WTC11 (cell line): ENCODE data around the gene STAC2. TPM values are rescaled to one million over a fixed set of nuclear protein-coding genes. Genes with fewer than 3 reads are reported as not detected.

ENCODE experiments used
- ATAC-seq: fragments of 200-7000 bp; cut with Tn5 transposase; 2 replicates; pipeline ENCODE4 v1.10.0; 2021; ENCODE audit warnings: mild to moderate bottlenecking, moderate library complexity
- CTCF ChIA-PET: fragments of 300-600 bp; sonication (Branson Sonifier 250); formaldehyde crosslinking; loops from one replicate; lab custom pipeline; 2021; ENCODE audit warnings: antibody characterized with exemption; lab: Charles Lee
- POLR2A ChIA-PET: fragments of 350-600 bp; sonication (Branson Sonifier 250); formaldehyde crosslinking; loops from one replicate; lab custom pipeline; 2021; ENCODE audit warnings: antibody characterized with exemption; lab: Charles Lee
- DNase-seq: peaks from one replicate; pipeline ENCODE4 v3.0.0; 2021; ENCODE audit warnings: low spot score
- H3K27ac Mint-ChIP-seq: 2 replicates; pipeline ENCODE4 v1.8.0; 2021; ENCODE audit warnings: mixed read lengths
- H3K27me3 Mint-ChIP-seq: 2 replicates; pipeline ENCODE4 v1.8.0; 2021; ENCODE audit warnings: low read depth, mild to moderate bottlenecking, moderate library complexity, mixed read lengths
- H3K36me3 Mint-ChIP-seq: 2 replicates; pipeline ENCODE4 v1.8.0; 2021; ENCODE audit warnings: mixed read lengths
- H3K4me1 Mint-ChIP-seq: 2 replicates; pipeline ENCODE4 v1.8.0; 2022; ENCODE audit warnings: mixed read lengths
- H3K4me3 Mint-ChIP-seq: 2 replicates; pipeline ENCODE4 v1.8.0; 2021; ENCODE audit warnings: mild to moderate bottlenecking, moderate library complexity, mixed read lengths
- H3K9me3 Mint-ChIP-seq: 2 replicates; pipeline ENCODE4 v1.8.0; 2021; ENCODE audit warnings: mixed read lengths
- ATF1 ChIP-seq: sonication (generic); formaldehyde crosslinking; IDR thresholded peaks from 2 replicates; pipeline ENCODE4 v1.8.1; 2023; ENCODE audit warnings: mild to moderate bottlenecking, moderate library complexity, missing genetic modification reagents
- CBFB ChIP-seq: sonication (generic); formaldehyde crosslinking; IDR thresholded peaks from 2 replicates; pipeline ENCODE4 v1.8.1; 2022; ENCODE audit warnings: mild to moderate bottlenecking, low read depth, missing genetic modification reagents
- CREM ChIP-seq: sonication (generic); formaldehyde crosslinking; IDR thresholded peaks from 2 replicates; pipeline ENCODE4 v1.8.1; 2022; ENCODE audit warnings: mild to moderate bottlenecking, missing genetic modification reagents, moderate library complexity
- GABPB1 ChIP-seq: sonication (generic); formaldehyde crosslinking; IDR thresholded peaks from 2 replicates; pipeline ENCODE4 v1.8.1; 2023; ENCODE audit warnings: mild to moderate bottlenecking, missing genetic modification reagents
- HMGA2 ChIP-seq: fragments of 250-450 bp; sonication (Bioruptor Pico); IDR thresholded peaks from 2 replicates; pipeline ENCODE4 v1.4.0; 2021; ENCODE audit warnings: mild to moderate bottlenecking, moderate library complexity
- JUN ChIP-seq: sonication (generic); formaldehyde crosslinking; IDR thresholded peaks from 2 replicates; pipeline ENCODE4 v1.8.0; 2023; ENCODE audit warnings: mild to moderate bottlenecking, missing genetic modification reagents
- KAT7 ChIP-seq: sonication (generic); formaldehyde crosslinking; IDR thresholded peaks from 2 replicates; pipeline ENCODE4 v1.8.1; 2023; ENCODE audit warnings: missing genetic modification reagents, mild to moderate bottlenecking, borderline replicate concordance
- MXD4 ChIP-seq: fragments of 250-450 bp; sonication (Bioruptor Pico); IDR thresholded peaks from 2 replicates; pipeline ENCODE4 v1.8.0; 2021; ENCODE audit warnings: mild to moderate bottlenecking, moderate library complexity, borderline replicate concordance
- NFE2L1 ChIP-seq: sonication (generic); formaldehyde crosslinking; IDR thresholded peaks from 2 replicates; pipeline ENCODE4 v1.8.1; 2023; ENCODE audit warnings: missing genetic modification reagents
- NR3C1 ChIP-seq: sonication (generic); formaldehyde crosslinking; conservative IDR thresholded peaks from 2 replicates; pipeline ENCODE4 v1.8.1; 2023; ENCODE audit warnings: low read depth, mild to moderate bottlenecking, missing genetic modification reagents
- SMAD4 ChIP-seq: sonication (generic); formaldehyde crosslinking; IDR thresholded peaks from 2 replicates; pipeline ENCODE4 v1.8.0; 2022; ENCODE audit warnings: mild to moderate bottlenecking, missing genetic modification reagents
- TEAD4 ChIP-seq: sonication (generic); formaldehyde crosslinking; IDR thresholded peaks from 2 replicates; pipeline ENCODE4 v1.8.0; 2022; ENCODE audit warnings: mild to moderate bottlenecking, missing genetic modification reagents
- ZNF138 ChIP-seq: sonication (generic); formaldehyde crosslinking; conservative IDR thresholded peaks from 2 replicates; pipeline ENCODE4 v1.8.1; 2022; ENCODE audit warnings: mild to moderate bottlenecking, moderate library complexity, missing genetic modification reagents
- ZNF232 ChIP-seq: sonication (generic); formaldehyde crosslinking; IDR thresholded peaks from 2 replicates; pipeline ENCODE4 v1.8.0; 2022; ENCODE audit warnings: mild to moderate bottlenecking, missing genetic modification reagents
- total RNA-seq: library from RNA; stranded (reverse); gene quantifications from 3 replicates; pipeline ENCODE4 v1.2.3, GENCODE V29; 2021
- TF ChIP-seq, protein P1 (sequence below): sonication (generic); formaldehyde crosslinking; conservative IDR thresholded peaks from 2 replicates; pipeline ENCODE4 v1.8.1; 2022; ENCODE audit warnings: mild to moderate bottlenecking, missing genetic modification reagents
- TF ChIP-seq, protein P2 (sequence below): sonication (generic); formaldehyde crosslinking; IDR thresholded peaks from 2 replicates; pipeline ENCODE4 v1.8.0; 2022; ENCODE audit warnings: missing genetic modification reagents
- TF ChIP-seq, protein P3 (sequence below): sonication (generic); formaldehyde crosslinking; IDR thresholded peaks from 2 replicates; pipeline ENCODE4 v1.8.1; 2023; ENCODE audit warnings: mild to moderate bottlenecking, missing genetic modification reagents
- TF ChIP-seq, protein P4 (sequence below): sonication (generic); formaldehyde crosslinking; conservative IDR thresholded peaks from 2 replicates; pipeline ENCODE4 v1.8.1; 2023; ENCODE audit warnings: mild to moderate bottlenecking, low read depth, missing genetic modification reagents, moderate library complexity
- TF ChIP-seq, protein P5 (sequence below): sonication (generic); formaldehyde crosslinking; IDR thresholded peaks from 2 replicates; pipeline ENCODE4 v1.8.1; 2022; ENCODE audit warnings: low read depth, missing genetic modification reagents, borderline replicate concordance
- TF ChIP-seq, protein P6 (sequence below): sonication (generic); formaldehyde crosslinking; IDR thresholded peaks from 2 replicates; pipeline ENCODE4 v1.8.0; 2022; ENCODE audit warnings: mild to moderate bottlenecking, missing genetic modification reagents
- TF ChIP-seq, protein P7 (sequence below): sonication (generic); formaldehyde crosslinking; IDR thresholded peaks from 2 replicates; pipeline ENCODE4 v1.8.0; 2022; ENCODE audit warnings: mild to moderate bottlenecking, missing genetic modification reagents
- TF ChIP-seq, protein P8 (sequence below): fragments of 200-600 bp; IDR thresholded peaks from 2 replicates; pipeline ENCODE4 v1.8.0; 2022; ENCODE audit warnings: antibody characterized with exemption

STAC2 gene
- total RNA-seq, 1 experiment from 2014 or later = 4.2 TPM

DNA sequence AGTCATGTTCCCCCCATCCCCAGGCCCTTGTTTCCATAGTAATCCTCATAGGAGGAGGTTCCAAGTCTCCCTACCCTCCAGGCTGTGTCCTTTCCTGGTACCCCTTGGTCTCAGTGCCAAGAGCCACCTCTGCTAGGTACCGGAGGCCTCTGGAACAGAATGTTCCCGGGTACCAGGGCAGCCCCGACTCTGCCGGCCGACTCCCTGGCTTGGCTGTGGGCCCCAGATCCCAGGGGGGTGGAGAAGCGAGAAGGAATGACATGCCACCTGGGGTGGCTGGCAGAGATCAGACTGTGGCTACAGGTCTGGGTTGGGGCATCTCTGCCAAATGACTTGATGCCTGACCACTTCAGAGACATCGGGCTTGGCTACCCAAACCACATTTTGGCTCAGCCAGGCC, 3.6 kb downstream of the STAC2 start:
- DNase-seq (no peak), ATAC-seq (no peak)
- POLR2A ChIA-PET = no interaction called here
- peaks cover 64% of the 10 kb centered on the region for H3K27me3 Mint-ChIP-seq
- no peak overlapping the region for H3K27ac Mint-ChIP-seq
- H3K36me3 Mint-ChIP-seq = no peaks in the 10 kb centered on the region
- peaks cover 20% of the 10 kb centered on the region for H3K4me1 Mint-ChIP-seq
- no peak overlapping the region for H3K4me3 Mint-ChIP-seq
- CTCF ChIA-PET = interaction anchor here (0.6 to 3.4 kb wide), 5 partner anchors 10 to 47 kb away, joined by 3 to 40 read pairs (median 6); no protein-coding TSS in a partner anchor
- TF ChIP-seq GABPB1 (no peak), NR3C1 (no peak), NFE2L1 (CRISPR knock-in tag) (no peak)
- TF ChIP-seq, all 79 proteins: peak for 0
- no peaks in the 10 kb centered on the region for H3K9me3 Mint-ChIP-seq

DNA sequence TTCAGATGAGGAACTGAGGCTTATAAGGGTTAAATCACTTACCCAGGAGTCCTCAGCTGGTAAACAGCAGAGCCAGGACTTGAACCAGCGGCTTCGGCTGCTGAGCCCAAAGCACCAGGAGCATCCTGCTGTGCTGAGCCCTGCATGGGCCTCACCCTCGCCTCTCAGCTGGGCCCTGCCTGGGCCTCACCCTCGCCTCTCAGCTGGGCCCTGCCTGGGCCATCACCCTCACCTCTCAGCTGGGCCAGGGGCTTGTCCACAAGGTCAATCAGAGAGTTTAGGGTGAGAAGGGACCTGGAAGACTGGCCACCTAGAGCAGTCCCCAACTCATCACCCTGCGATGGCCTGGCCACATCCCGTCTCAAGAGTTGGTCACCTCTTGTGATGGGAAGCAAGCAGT, 4.2 kb downstream of the STAC2 start:
- ATAC-seq (no peak), DNase-seq (no peak)
- Mint-ChIP-seq H3K27me3 (peaks cover 69% of the 10 kb centered on the region), H3K9me3 (no peaks in the 10 kb centered on the region), H3K4me3 (no peak overlapping the region), H3K4me1 (peaks cover 20% of the 10 kb centered on the region), H3K36me3 (no peaks in the 10 kb centered on the region), H3K27ac (no peak overlapping the region)
- ChIA-PET CTCF (interaction anchor here (1.0 to 3.4 kb wide), 4 partner anchors 11 to 47 kb away, joined by 3 to 40 read pairs (median 6); no protein-coding TSS in a partner anchor), POLR2A (no interaction called here)
- TF ChIP-seq, protein P1, sequence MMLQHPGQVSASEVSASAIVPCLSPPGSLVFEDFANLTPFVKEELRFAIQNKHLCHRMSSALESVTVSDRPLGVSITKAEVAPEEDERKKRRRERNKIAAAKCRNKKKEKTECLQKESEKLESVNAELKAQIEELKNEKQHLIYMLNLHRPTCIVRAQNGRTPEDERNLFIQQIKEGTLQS = no peak
- TF ChIP-seq ZNF138 = no peak
- TF ChIP-seq CREM (CRISPR knock-in tag) = no peak
- no peak for TF ChIP-seq JUN (CRISPR knock-in tag)
- TF ChIP-seq, protein P2, sequence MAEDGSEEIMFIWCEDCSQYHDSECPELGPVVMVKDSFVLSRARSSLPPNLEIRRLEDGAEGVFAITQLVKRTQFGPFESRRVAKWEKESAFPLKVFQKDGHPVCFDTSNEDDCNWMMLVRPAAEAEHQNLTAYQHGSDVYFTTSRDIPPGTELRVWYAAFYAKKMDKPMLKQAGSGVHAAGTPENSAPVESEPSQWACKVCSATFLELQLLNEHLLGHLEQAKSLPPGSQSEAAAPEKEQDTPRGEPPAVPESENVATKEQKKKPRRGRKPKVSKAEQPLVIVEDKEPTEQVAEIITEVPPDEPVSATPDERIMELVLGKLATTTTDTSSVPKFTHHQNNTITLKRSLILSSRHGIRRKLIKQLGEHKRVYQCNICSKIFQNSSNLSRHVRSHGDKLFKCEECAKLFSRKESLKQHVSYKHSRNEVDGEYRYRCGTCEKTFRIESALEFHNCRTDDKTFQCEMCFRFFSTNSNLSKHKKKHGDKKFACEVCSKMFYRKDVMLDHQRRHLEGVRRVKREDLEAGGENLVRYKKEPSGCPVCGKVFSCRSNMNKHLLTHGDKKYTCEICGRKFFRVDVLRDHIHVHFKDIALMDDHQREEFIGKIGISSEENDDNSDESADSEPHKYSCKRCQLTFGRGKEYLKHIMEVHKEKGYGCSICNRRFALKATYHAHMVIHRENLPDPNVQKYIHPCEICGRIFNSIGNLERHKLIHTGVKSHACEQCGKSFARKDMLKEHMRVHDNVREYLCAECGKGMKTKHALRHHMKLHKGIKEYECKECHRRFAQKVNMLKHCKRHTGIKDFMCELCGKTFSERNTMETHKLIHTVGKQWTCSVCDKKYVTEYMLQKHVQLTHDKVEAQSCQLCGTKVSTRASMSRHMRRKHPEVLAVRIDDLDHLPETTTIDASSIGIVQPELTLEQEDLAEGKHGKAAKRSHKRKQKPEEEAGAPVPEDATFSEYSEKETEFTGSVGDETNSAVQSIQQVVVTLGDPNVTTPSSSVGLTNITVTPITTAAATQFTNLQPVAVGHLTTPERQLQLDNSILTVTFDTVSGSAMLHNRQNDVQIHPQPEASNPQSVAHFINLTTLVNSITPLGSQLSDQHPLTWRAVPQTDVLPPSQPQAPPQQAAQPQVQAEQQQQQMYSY (CRISPR knock-in tag) = no peak
- TF ChIP-seq, protein P3, sequence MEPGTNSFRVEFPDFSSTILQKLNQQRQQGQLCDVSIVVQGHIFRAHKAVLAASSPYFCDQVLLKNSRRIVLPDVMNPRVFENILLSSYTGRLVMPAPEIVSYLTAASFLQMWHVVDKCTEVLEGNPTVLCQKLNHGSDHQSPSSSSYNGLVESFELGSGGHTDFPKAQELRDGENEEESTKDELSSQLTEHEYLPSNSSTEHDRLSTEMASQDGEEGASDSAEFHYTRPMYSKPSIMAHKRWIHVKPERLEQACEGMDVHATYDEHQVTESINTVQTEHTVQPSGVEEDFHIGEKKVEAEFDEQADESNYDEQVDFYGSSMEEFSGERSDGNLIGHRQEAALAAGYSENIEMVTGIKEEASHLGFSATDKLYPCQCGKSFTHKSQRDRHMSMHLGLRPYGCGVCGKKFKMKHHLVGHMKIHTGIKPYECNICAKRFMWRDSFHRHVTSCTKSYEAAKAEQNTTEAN (CRISPR knock-in tag) = no peak
- TF ChIP-seq ATF1 = no peak
- no peak for TF ChIP-seq SMAD4 (CRISPR knock-in tag)
- TF ChIP-seq, protein P4, sequence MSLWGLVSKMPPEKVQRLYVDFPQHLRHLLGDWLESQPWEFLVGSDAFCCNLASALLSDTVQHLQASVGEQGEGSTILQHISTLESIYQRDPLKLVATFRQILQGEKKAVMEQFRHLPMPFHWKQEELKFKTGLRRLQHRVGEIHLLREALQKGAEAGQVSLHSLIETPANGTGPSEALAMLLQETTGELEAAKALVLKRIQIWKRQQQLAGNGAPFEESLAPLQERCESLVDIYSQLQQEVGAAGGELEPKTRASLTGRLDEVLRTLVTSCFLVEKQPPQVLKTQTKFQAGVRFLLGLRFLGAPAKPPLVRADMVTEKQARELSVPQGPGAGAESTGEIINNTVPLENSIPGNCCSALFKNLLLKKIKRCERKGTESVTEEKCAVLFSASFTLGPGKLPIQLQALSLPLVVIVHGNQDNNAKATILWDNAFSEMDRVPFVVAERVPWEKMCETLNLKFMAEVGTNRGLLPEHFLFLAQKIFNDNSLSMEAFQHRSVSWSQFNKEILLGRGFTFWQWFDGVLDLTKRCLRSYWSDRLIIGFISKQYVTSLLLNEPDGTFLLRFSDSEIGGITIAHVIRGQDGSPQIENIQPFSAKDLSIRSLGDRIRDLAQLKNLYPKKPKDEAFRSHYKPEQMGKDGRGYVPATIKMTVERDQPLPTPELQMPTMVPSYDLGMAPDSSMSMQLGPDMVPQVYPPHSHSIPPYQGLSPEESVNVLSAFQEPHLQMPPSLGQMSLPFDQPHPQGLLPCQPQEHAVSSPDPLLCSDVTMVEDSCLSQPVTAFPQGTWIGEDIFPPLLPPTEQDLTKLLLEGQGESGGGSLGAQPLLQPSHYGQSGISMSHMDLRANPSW = no peak
- no peak for TF ChIP-seq TEAD4
- no peak for TF ChIP-seq MXD4 (CRISPR knock-in tag)
- TF ChIP-seq KAT7 (CRISPR knock-in tag) = no peak
- TF ChIP-seq HMGA2 = no peak
- TF ChIP-seq, protein P5, sequence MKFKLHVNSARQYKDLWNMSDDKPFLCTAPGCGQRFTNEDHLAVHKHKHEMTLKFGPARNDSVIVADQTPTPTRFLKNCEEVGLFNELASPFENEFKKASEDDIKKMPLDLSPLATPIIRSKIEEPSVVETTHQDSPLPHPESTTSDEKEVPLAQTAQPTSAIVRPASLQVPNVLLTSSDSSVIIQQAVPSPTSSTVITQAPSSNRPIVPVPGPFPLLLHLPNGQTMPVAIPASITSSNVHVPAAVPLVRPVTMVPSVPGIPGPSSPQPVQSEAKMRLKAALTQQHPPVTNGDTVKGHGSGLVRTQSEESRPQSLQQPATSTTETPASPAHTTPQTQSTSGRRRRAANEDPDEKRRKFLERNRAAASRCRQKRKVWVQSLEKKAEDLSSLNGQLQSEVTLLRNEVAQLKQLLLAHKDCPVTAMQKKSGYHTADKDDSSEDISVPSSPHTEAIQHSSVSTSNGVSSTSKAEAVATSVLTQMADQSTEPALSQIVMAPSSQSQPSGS (CRISPR knock-in tag) = no peak
- TF ChIP-seq, protein P6, sequence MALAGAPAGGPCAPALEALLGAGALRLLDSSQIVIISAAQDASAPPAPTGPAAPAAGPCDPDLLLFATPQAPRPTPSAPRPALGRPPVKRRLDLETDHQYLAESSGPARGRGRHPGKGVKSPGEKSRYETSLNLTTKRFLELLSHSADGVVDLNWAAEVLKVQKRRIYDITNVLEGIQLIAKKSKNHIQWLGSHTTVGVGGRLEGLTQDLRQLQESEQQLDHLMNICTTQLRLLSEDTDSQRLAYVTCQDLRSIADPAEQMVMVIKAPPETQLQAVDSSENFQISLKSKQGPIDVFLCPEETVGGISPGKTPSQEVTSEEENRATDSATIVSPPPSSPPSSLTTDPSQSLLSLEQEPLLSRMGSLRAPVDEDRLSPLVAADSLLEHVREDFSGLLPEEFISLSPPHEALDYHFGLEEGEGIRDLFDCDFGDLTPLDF (CRISPR knock-in tag) = no peak
- TF ChIP-seq, protein P7, sequence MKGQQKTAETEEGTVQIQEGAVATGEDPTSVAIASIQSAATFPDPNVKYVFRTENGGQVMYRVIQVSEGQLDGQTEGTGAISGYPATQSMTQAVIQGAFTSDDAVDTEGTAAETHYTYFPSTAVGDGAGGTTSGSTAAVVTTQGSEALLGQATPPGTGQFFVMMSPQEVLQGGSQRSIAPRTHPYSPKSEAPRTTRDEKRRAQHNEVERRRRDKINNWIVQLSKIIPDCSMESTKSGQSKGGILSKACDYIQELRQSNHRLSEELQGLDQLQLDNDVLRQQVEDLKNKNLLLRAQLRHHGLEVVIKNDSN (CRISPR knock-in tag) = no peak
- TF ChIP-seq, protein P8, sequence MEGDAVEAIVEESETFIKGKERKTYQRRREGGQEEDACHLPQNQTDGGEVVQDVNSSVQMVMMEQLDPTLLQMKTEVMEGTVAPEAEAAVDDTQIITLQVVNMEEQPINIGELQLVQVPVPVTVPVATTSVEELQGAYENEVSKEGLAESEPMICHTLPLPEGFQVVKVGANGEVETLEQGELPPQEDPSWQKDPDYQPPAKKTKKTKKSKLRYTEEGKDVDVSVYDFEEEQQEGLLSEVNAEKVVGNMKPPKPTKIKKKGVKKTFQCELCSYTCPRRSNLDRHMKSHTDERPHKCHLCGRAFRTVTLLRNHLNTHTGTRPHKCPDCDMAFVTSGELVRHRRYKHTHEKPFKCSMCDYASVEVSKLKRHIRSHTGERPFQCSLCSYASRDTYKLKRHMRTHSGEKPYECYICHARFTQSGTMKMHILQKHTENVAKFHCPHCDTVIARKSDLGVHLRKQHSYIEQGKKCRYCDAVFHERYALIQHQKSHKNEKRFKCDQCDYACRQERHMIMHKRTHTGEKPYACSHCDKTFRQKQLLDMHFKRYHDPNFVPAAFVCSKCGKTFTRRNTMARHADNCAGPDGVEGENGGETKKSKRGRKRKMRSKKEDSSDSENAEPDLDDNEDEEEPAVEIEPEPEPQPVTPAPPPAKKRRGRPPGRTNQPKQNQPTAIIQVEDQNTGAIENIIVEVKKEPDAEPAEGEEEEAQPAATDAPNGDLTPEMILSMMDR = no peak
- TF ChIP-seq ZNF232 (CRISPR knock-in tag) = no peak
- TF ChIP-seq CBFB (CRISPR knock-in tag) = no peak
